Measurements from ENCODE around the gene MDM2. TPM values are rescaled to one million over a fixed set of nuclear protein-coding genes. Genes with fewer than 3 reads are reported as not detected.

Gene MDM2
- total and polyA plus RNA-seq, 2 of the 13 experiments (the other 11 are each of a cell fraction or from before 2014, with no cell fraction given) = 29.3 to 314 TPM

GRCh38 chr12:68899251-68899771 is 91.3 kb downstream of the MDM2 start (continued):
- TF ChIP-seq, protein P1, sequence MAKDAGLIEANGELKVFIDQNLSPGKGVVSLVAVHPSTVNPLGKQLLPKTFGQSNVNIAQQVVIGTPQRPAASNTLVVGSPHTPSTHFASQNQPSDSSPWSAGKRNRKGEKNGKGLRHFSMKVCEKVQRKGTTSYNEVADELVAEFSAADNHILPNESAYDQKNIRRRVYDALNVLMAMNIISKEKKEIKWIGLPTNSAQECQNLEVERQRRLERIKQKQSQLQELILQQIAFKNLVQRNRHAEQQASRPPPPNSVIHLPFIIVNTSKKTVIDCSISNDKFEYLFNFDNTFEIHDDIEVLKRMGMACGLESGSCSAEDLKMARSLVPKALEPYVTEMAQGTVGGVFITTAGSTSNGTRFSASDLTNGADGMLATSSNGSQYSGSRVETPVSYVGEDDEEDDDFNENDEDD (CRISPR knock-in tag; IDR thresholded peaks at IDR 0.05; ENCODE audit: borderline replicate concordance) = no peak
- TF ChIP-seq NFIC (IDR thresholded peaks at IDR 0.05; ENCODE audit: low read length) (no peak), NCOA5 (CRISPR knock-in tag; IDR thresholded peaks at IDR 0.05) (no peak), MTF2 (CRISPR knock-in tag; IDR thresholded peaks at IDR 0.05; ENCODE audit: borderline replicate concordance) (no peak), ETS1 (CRISPR knock-in tag; IDR thresholded peaks at IDR 0.05) (no peak), ZNF709 (CRISPR knock-in tag; IDR thresholded peaks at IDR 0.05) (no peak), HCFC1 (IDR thresholded peaks at IDR 0.05; ENCODE audit: low read depth, low read length) (no peak), KLF12 (CRISPR knock-in tag; IDR thresholded peaks at IDR 0.05; ENCODE audit: borderline replicate concordance) (no peak), SP2 (CRISPR knock-in tag; IDR thresholded peaks at IDR 0.05) (no peak), ZNF687 (CRISPR knock-in tag; IDR thresholded peaks at IDR 0.05) (no peak), SMC3 (IDR thresholded peaks at IDR 0.05; ENCODE audit: low read length) (peak; percentile 62), SYNCRIP (IDR thresholded peaks at IDR 0.05; ENCODE audit: insufficient read depth, low read depth, low read length) (no peak), ZBTB7B (CRISPR knock-in tag; IDR thresholded peaks at IDR 0.05) (no peak), IRX3 (CRISPR knock-in tag; IDR thresholded peaks at IDR 0.05; ENCODE audit: borderline replicate concordance, low read depth) (no peak)

All from HepG2 (cell line).